ENCODE measurements around the gene ENO1.
A peak's percentile ranks its signal among the peaks of the same experiment; 100 is the strongest.

The ENO1 gene

GRCh38 chr1:8816264-8816663 is 62.2 kb downstream of the ENO1 start:
- DNase-seq (ENCODE audit: low read depth), result no peak
- H3K4me3 ChIP-seq (ENCODE audit: low read depth, low read length), result peak overlapping the region; percentile 98
- no peak for TF ChIP-seq CTCF (IDR thresholded peaks at IDR 0.05; ENCODE audit: insufficient read depth, low read depth, low read length, missing control alignments)

- no peak for DNase-seq (ENCODE audit: low read depth)
- H3K4me3 ChIP-seq (ENCODE audit: low read depth, low read length), result peak overlapping the region; percentile 98
- no peak for TF ChIP-seq CTCF (IDR thresholded peaks at IDR 0.05; ENCODE audit: insufficient read depth, low read depth, low read length, missing control alignments)
These were observed 62.8 kb downstream of the ENO1 start for GRCh38 chr1:8815582-8816151.

GRCh38 chr1:8814865-8815264 is 63.6 kb downstream of the ENO1 start:
- no peak for TF ChIP-seq CTCF (IDR thresholded peaks at IDR 0.05; ENCODE audit: insufficient read depth, low read depth, low read length, missing control alignments)
- no peak overlapping the region for H3K4me3 ChIP-seq (ENCODE audit: low read depth, low read length)
- no peak for DNase-seq (ENCODE audit: low read depth)

GRCh38 chr1:8813991-8814390 is 64.5 kb downstream of the ENO1 start:
- DNase-seq (ENCODE audit: low read depth), result no peak
- TF ChIP-seq CTCF (IDR thresholded peaks at IDR 0.05; ENCODE audit: insufficient read depth, low read depth, low read length, missing control alignments), result no peak
- H3K4me3 ChIP-seq (ENCODE audit: low read depth, low read length), result no peak overlapping the region

GRCh38 chr1:8813016-8813763 is 65.3 kb downstream of the ENO1 start:
- no peak for TF ChIP-seq CTCF (IDR thresholded peaks at IDR 0.05; ENCODE audit: insufficient read depth, low read depth, low read length, missing control alignments)
- no peak for DNase-seq (ENCODE audit: low read depth)
- no peak overlapping the region for H3K4me3 ChIP-seq (ENCODE audit: low read depth, low read length)

- TF ChIP-seq CTCF (IDR thresholded peaks at IDR 0.05; ENCODE audit: insufficient read depth, low read depth, low read length, missing control alignments), result no peak
- no peak overlapping the region for H3K4me3 ChIP-seq (ENCODE audit: low read depth, low read length)
- DNase-seq (ENCODE audit: low read depth), result no peak
These were observed 66.4 kb downstream of the ENO1 start for GRCh38 chr1:8812081-8812480.

All from GM12865 (cell line).